Stimulated activated naive CD4-positive, alpha-beta T cell (primary cell): ENCODE measurements around the gene MRPS23.

Source experiments
- DNase-seq, 6 experiments: peaks; one replicate each; lab custom pipeline; 2025; lab: John Stamatoyannopoulos, UW

The MRPS23 gene

GRCh38 chr17:57849874-57850754, at the start of gene MRPS23:
MRPS23 (minus strand) TSS chr17:57850044; CDS start chr17:57850010, 34 bp downstream.
- DNase-seq, result peak; percentile 90 to 95 (median 94)

GRCh38 chr17:57899391-57899790, 49.5 kb upstream of the MRPS23 start:
- no peak for DNase-seq

- DNase-seq, result no peak
Measured at GRCh38 chr17:57898487-57899311, 48.9 kb upstream of the MRPS23 start.

GRCh38 chr17:57895382-57896060, 45.7 kb upstream of the MRPS23 start:
- DNase-seq, result no peak

- no peak for DNase-seq
Measured at GRCh38 chr17:57894848-57895247, 45.0 kb upstream of the MRPS23 start.

- DNase-seq, result no peak
Measured at GRCh38 chr17:57892820-57893595, 43.2 kb upstream of the MRPS23 start.

- peak; percentile 32 to 72 (median 60) for DNase-seq
Measured at GRCh38 chr17:57892146-57892819, 42.4 kb upstream of the MRPS23 start.

GRCh38 chr17:57890857-57891232, 41.0 kb upstream of the MRPS23 start:
- no peak for DNase-seq

- DNase-seq, result no peak
Measured at GRCh38 chr17:57889892-57890856, 40.3 kb upstream of the MRPS23 start.

GRCh38 chr17:57889252-57889651, 39.4 kb upstream of the MRPS23 start:
- DNase-seq, result no peak

GRCh38 chr17:57888311-57889216, 38.7 kb upstream of the MRPS23 start:
- no peak for DNase-seq

- DNase-seq, result no peak
Measured at GRCh38 chr17:57887161-57887560, 37.3 kb upstream of the MRPS23 start.

GRCh38 chr17:57886020-57886419, 36.2 kb upstream of the MRPS23 start:
- no peak for DNase-seq

GRCh38 chr17:57885148-57885915, 35.5 kb upstream of the MRPS23 start:
- no peak for DNase-seq

GRCh38 chr17:57881783-57882351, 32.0 kb upstream of the MRPS23 start:
- no peak for DNase-seq

GRCh38 chr17:57881143-57881542, 31.3 kb upstream of the MRPS23 start:
- no peak for DNase-seq

GRCh38 chr17:57880086-57880456, 30.2 kb upstream of the MRPS23 start:
- no peak for DNase-seq
